PC-9 (cell line): ENCODE data around the gene KRTAP10-5. TPM values are rescaled to one million over a fixed set of nuclear protein-coding genes. Genes with fewer than 3 reads are reported as not detected.

Source experiments
- BruUV-seq: library from RNA; stranded (reverse); fragments of 400-500 nt; replicated peaks from 2 replicates; lab custom pipeline; 2021; lab: Mats Ljungman, UMichigan
- CTCF ChIA-PET: fragments of 300-600 bp; sonication (Branson Sonifier 250); formaldehyde crosslinking; loops from one replicate; lab custom pipeline; 2022; ENCODE audit warnings: antibody characterized with exemption; lab: Charles Lee
- POLR2A ChIA-PET: fragments of 300-600 bp; sonication (Branson Sonifier 250); formaldehyde crosslinking; loops from one replicate; lab custom pipeline; 2022; ENCODE audit warnings: antibody characterized with exemption; ENCODE audit not compliant: unreplicated experiment; lab: Charles Lee
- DNase-seq, 2 experiments: peaks; one replicate each; pipeline versions ENCODE4 v3.0.0 to v3.0.0-alpha.2; 2015 to 2022; ENCODE audit warnings: mixed read lengths in 1 of 2
- H2AFZ ChIP-seq: fragments of 200-600 bp; sonication (generic); 2 replicates; pipeline ENCODE4 v1.8.1; 2017; ENCODE audit warnings: antibody characterized with exemption
- H3F3A ChIP-seq: fragments of 200-600 bp; sonication (generic); 2 replicates; pipeline ENCODE4 v1.8.1; 2017; ENCODE audit warnings: antibody characterized with exemption, mild to moderate bottlenecking, low read depth; ENCODE audit not compliant: insufficient read depth
- H3K27ac ChIP-seq: fragments of 200-600 bp; sonication (generic); 2 replicates; pipeline ENCODE4 v1.6.1; 2016; ENCODE audit warnings: mixed run types
- H3K27me3 ChIP-seq: fragments of 200-600 bp; sonication (generic); 2 replicates; pipeline ENCODE4 v1.6.1; 2016; ENCODE audit warnings: low read depth, mixed run types; ENCODE audit not compliant: insufficient read depth
- H3K36me3 ChIP-seq: fragments of 200-600 bp; sonication (generic); 2 replicates; pipeline ENCODE4 v1.6.1; 2016; ENCODE audit warnings: low read depth, mixed run types
- H3K4me1 ChIP-seq: fragments of 200-600 bp; sonication (generic); replicated peaks from 2 replicates; pipeline ENCODE4 v1.6.1; 2016; ENCODE audit warnings: mixed run types; ENCODE audit not compliant: insufficient read depth
- H3K4me2 ChIP-seq: fragments of 200-600 bp; sonication (generic); 2 replicates; pipeline ENCODE4 v1.6.1; 2017; ENCODE audit warnings: mixed run types
- H3K4me3 ChIP-seq: fragments of 200-600 bp; sonication (generic); 2 replicates; pipeline ENCODE4 v1.6.1; 2016; ENCODE audit warnings: mixed run types
- H3K79me2 ChIP-seq: fragments of 200-600 bp; sonication (generic); 2 replicates; pipeline ENCODE4 v1.6.1; 2017; ENCODE audit warnings: low read depth, mixed run types
- H3K9me2 ChIP-seq: fragments of 200-600 bp; sonication (generic); 2 replicates; pipeline ENCODE4 v1.8.1; 2017; ENCODE audit warnings: mild to moderate bottlenecking; ENCODE audit not compliant: insufficient read depth
- H3K9me3 ChIP-seq: fragments of 200-600 bp; sonication (generic); 2 replicates; pipeline ENCODE4 v1.8.1; 2016; ENCODE audit warnings: low read depth; ENCODE audit not compliant: insufficient read depth
- H4K20me1 ChIP-seq: fragments of 200-600 bp; sonication (generic); 2 replicates; pipeline ENCODE4 v1.8.1; 2017; ENCODE audit not compliant: insufficient read depth
- CTCF ChIP-seq: fragments of 200-600 bp; sonication (generic); conservative IDR thresholded peaks from 2 replicates; pipeline ENCODE4 v1.6.1; 2017; ENCODE audit warnings: mixed run types, antibody characterized with exemption, mild to moderate bottlenecking, moderate library complexity
- EZH2 ChIP-seq: fragments of 200-600 bp; sonication (generic); IDR thresholded peaks from 2 replicates; pipeline ENCODE4 v1.8.0; 2017; ENCODE audit warnings: antibody characterized with exemption, low read depth
- intact Hi-C: fragments of 100-400 bp; cut with micrococcal nuclease; formaldehyde crosslinking; loops from one replicate; pipeline ENCODE4 v1.10.0; 2022; ENCODE audit not compliant: unreplicated experiment
- total RNA-seq: library from RNA; stranded (reverse); gene quantifications from 2 replicates; pipeline ENCODE4 v1.2.3, GENCODE V29; 2021

Gene KRTAP10-5
- total RNA-seq, 1 experiment from 2014 or later: not detected

- POLR2A ChIA-PET: no interaction called here
- intact Hi-C loops: no loop called here
Observed at GRCh38 chr21:44590311-44590721, 9.9 kb upstream of the KRTAP10-5 start.

GRCh38 chr21:44589586-44590305 lies 9.3 kb upstream of the KRTAP10-5 start:
- no peak for TF ChIP-seq EZH2
- no peak for TF ChIP-seq CTCF
- CTCF ChIA-PET: no interaction called here
- intact Hi-C loops: no loop called here
- Histone ChIP-seq H3K27me3 (peaks cover 53% of the 10 kb centered on the region), H2AFZ (no peak overlapping the region), H3K27ac (no peak overlapping the region), H3K9me2 (no peaks in the 10 kb centered on the region), H3K9me3 (no peaks in the 10 kb centered on the region), H4K20me1 (no peaks in the 10 kb centered on the region), H3K36me3 (no peaks in the 10 kb centered on the region), H3K4me1 (no peaks in the 10 kb centered on the region), H3K4me3 (no peak overlapping the region), H3K4me2 (no peak overlapping the region), H3F3A (no peaks in the 10 kb centered on the region), H3K79me2 (no peaks in the 10 kb centered on the region)
- no TSS peak for BruUV-seq
- POLR2A ChIA-PET: no interaction called here
- no peak for DNase-seq

More at GRCh38 chr21:44590311-44590721, 9.9 kb upstream of the KRTAP10-5 start:
- no peak overlapping the region for H2AFZ ChIP-seq
- H3K4me1 ChIP-seq: no peaks in the 10 kb centered on the region
- H3K4me3 ChIP-seq: no peak overlapping the region
- no peaks in the 10 kb centered on the region for H4K20me1 ChIP-seq
- no TSS peak for BruUV-seq
- no peak overlapping the region for H3K4me2 ChIP-seq
- no peak for DNase-seq
- no peaks in the 10 kb centered on the region for H3K79me2 ChIP-seq
- no peaks in the 10 kb centered on the region for H3K9me3 ChIP-seq
- peaks cover 55% of the 10 kb centered on the region for H3K27me3 ChIP-seq
- no peaks in the 10 kb centered on the region for H3K36me3 ChIP-seq
- H3K27ac ChIP-seq: no peak overlapping the region
- no peaks in the 10 kb centered on the region for H3F3A ChIP-seq
- TF ChIP-seq CTCF (no peak), EZH2 (no peak)
- CTCF ChIA-PET: no interaction called here
- no peaks in the 10 kb centered on the region for H3K9me2 ChIP-seq

- Histone ChIP-seq H3F3A (no peaks in the 10 kb centered on the region), H3K4me2 (no peak overlapping the region), H3K36me3 (no peaks in the 10 kb centered on the region), H3K9me3 (no peaks in the 10 kb centered on the region), H3K9me2 (no peaks in the 10 kb centered on the region), H2AFZ (no peak overlapping the region), H3K27ac (no peak overlapping the region), H3K4me3 (no peak overlapping the region), H3K4me1 (no peaks in the 10 kb centered on the region), H3K27me3 (peaks cover 51% of the 10 kb centered on the region), H3K79me2 (no peaks in the 10 kb centered on the region), H4K20me1 (no peaks in the 10 kb centered on the region)
- ChIA-PET CTCF (no interaction called here), POLR2A (no interaction called here)
- intact Hi-C loops: no loop called here
- no peak for TF ChIP-seq CTCF
- no peak for TF ChIP-seq EZH2
- BruUV-seq: no TSS peak
- no peak for DNase-seq
Observed at GRCh38 chr21:44589094-44589493, 8.7 kb upstream of the KRTAP10-5 start.
